Omental fat pad (tissue), 4 donors: ENCODE measurements around the gene CSRP2. TPM values are rescaled to one million over a fixed set of nuclear protein-coding genes. Genes with fewer than 3 reads are reported as not detected.

Experiments used
- ATAC-seq: fragments of 150-250 bp; one replicate; pipeline ENCODE4 v1.9.1; 2016; ENCODE audit warnings: mild to moderate bottlenecking, moderate library complexity; ENCODE audit not compliant: low FRiP score
- DNase-seq: peaks from one replicate; pipeline ENCODE4 v3.0.0-alpha.2; 2019; ENCODE audit warnings: low spot score
- CTCF ChIP-seq, 3 donors: fragments of 450-650 bp; IDR thresholded peaks; one replicate each; pipeline ENCODE4 v1.5.1; 2016 to 2017; ENCODE audit warnings: antibody characterized with exemption in 3 of 3, mild to moderate bottlenecking in 3 of 3, moderate library complexity in 2 of 3
- total RNA-seq, 4 donors: library from RNA; depleted of rRNA; stranded (reverse); fragments of >200 nt; gene quantifications; one replicate each; pipeline ENCODE4 v1.1.0, GENCODE V29; 2016

CSRP2 gene
- total RNA-seq, 4 donors from 2014 or later = 14.3 to 49.7 (median 24.4) TPM

- no peak for DNase-seq
- no peak for TF ChIP-seq CTCF (IDR thresholded peaks at IDR 0.05)
- ATAC-seq = no peak
These were observed 18.6 kb downstream of the CSRP2 start for GRCh38 chr12:76860256-76860655.

GRCh38 chr12:76859611-76860010 is 19.2 kb downstream of the CSRP2 start:
- no peak for TF ChIP-seq CTCF (IDR thresholded peaks at IDR 0.05)
- ATAC-seq (no peak), DNase-seq (no peak)

GRCh38 chr12:76856018-76856644 is 22.7 kb downstream of the CSRP2 start:
- no peak for TF ChIP-seq CTCF (IDR thresholded peaks at IDR 0.05)
- ATAC-seq = no peak
- no peak for DNase-seq

GRCh38 chr12:76855271-76855670 is 23.5 kb downstream of the CSRP2 start:
- ATAC-seq = no peak
- DNase-seq = no peak
- no peak for TF ChIP-seq CTCF (IDR thresholded peaks at IDR 0.05)

GRCh38 chr12:76852106-76852505 is 26.7 kb downstream of the CSRP2 start:
- no peak for ATAC-seq
- no peak for TF ChIP-seq CTCF (IDR thresholded peaks at IDR 0.05)
- no peak for DNase-seq

GRCh38 chr12:76848132-76848531 is 30.7 kb downstream of the CSRP2 start:
- no peak for TF ChIP-seq CTCF (IDR thresholded peaks at IDR 0.05)
- no peak for ATAC-seq

GRCh38 chr12:76847260-76847659 is 31.6 kb downstream of the CSRP2 start:
- no peak for TF ChIP-seq CTCF (IDR thresholded peaks at IDR 0.05)
- DNase-seq = no peak
- ATAC-seq = no peak

More at GRCh38 chr12:76848132-76848531, 30.7 kb downstream of the CSRP2 start:
- no peak for DNase-seq
